NCI-H1105 (cell line): ENCODE measurements around the gene TBC1D19.
"Not testable (repeated sequence)": the region's sequence is repeated elsewhere in the genome, so short reads cannot be mapped to it uniquely, and the experiment has no call there.

Experiments used
- DNase-seq: peaks from one replicate; lab custom pipeline; 2025; lab: John Stamatoyannopoulos, UW

TBC1D19 gene, protein sequence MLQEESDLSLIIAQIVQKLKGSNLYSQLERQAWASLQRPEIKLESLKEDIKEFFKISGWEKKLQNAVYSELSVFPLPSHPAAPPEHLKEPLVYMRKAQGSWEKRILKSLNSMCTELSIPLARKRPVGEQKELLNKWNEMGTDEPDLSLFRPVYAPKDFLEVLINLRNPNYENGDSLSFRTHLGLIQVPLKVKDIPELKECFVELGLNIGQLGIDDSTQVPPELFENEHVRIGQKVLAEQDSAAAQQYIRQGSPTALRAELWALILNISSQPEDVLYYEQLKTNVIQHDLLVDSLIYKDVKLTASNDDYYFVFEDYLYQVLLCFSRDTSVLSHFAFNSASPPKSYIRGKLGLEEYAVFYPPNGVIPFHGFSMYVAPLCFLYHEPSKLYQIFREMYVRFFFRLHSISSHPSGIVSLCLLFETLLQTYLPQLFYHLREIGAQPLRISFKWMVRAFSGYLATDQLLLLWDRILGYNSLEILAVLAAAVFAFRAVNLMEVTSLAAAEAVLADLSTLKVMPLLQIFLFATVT

DNA sequence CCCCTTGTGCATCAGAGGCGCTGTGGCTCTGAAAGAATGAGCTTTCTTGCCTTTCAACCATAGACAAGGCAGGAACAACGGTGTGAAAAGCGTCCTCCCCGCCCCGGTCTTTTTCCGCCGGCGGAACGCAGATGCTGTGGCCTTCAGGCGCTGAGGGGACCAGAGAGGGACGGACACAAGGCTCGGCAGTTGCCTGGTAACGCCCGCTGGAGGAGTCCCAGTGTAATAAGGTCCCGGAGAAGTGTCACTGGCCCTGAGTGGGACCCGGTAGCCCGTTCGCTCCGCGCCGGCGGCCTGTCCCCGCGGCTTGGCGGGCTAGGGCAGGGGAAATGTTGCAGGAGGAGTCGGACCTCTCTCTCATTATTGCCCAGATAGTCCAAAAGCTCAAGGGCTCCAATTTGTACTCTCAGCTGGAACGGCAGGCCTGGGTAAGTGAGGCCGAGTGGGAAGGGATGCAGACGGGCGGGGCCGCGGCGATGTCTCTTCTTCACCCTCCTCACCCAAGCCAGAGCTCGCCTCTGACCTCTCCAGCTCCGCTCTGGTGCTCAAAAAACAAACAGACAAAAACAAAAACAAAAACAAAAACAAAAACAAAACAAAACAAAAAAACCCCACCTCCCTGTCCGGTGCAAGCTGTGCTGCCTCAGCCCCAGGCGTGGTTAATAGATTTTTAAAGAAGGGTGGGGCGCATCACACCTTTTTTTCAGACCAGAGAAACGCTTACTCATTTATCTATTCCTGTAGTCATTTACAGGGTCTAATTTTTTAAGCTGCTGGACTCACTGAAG is at the start of gene TBC1D19:
TBC1D19 (plus strand) TSS at position 220 of the 788 bp plus-strand sequence; CDS start at position 330, 110 bp downstream.
- peak; percentile 60 for DNase-seq

DNA sequence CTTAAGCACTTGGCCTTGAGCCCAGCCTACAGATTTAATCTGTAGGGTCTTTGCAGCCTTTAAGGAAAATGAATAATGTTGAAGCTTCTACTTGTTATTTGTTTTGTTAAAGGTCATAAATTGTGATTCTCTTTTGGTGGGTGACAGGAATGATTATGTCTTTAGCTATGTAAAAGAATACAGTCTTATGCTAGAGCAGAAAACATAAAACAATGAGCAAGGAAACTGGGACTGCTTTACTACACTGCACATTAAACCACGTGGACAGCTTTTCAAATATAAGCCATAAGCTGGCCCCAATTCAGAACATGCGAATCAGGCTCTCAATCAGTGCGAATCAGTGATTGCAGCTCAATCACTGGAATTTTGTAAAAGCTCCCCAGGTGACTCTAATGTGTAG is 40.9 kb upstream of the TBC1D19 start:
- DNase-seq, result no peak

DNA sequence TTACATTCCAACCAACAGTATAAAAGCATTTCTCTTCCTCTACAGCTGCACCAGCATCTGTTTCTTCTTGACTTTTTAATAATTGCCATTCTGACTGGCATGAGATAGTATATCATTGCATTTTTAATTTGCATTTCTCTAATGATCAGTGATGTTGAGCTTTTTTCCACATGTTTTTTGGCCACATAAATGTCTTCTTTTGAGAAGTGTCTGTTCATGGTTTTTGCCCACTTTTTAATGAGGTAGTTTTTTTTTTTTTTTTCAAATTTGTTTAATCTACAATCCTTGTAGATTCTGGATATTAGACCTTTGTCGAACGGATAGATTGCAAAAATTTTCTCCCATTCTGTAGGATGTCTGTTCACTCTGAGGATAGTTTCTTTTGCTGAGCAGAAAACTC is 39.5 kb upstream of the TBC1D19 start:
- no peak for DNase-seq

DNA sequence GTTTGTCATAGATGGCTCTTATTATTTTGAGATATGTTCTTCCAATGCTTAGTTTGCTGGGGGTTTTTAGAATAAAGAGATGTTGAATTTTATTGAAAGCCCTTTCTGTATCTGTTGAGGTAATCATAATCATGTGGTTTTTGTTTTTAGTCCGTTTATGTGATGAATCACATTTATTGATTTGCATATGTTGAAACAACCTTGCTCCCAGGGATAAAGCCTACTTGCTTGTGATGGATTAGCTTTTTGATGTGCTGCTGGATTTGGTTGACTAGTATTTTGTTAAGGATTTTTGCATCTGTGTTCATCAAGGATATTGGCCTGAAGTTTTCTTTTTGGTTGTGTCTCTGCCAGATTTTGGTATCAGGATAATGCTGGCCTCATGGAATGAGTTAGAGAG is 35.5 kb upstream of the TBC1D19 start:
- DNase-seq, result not testable (repeated sequence)

DNA sequence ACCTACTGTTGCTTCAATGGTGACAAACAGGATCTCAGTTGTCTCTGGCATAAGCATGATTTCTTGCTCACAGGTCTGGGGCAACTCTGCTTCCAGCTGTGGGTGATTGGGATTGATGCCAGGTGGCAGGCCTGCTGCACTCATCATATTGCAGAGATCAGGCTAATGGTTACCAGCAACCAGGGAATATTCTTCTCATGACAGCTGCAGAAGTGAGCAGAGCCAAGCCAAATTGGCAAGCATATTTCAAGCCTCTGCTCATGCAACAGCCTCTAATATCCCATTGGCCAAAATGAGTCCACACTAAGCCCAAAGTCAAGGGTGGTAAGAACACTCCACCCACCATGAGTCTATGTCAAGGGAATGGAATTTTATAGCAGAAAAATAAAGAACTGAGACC is 26.7 kb upstream of the TBC1D19 start:
- no peak for DNase-seq

DNA sequence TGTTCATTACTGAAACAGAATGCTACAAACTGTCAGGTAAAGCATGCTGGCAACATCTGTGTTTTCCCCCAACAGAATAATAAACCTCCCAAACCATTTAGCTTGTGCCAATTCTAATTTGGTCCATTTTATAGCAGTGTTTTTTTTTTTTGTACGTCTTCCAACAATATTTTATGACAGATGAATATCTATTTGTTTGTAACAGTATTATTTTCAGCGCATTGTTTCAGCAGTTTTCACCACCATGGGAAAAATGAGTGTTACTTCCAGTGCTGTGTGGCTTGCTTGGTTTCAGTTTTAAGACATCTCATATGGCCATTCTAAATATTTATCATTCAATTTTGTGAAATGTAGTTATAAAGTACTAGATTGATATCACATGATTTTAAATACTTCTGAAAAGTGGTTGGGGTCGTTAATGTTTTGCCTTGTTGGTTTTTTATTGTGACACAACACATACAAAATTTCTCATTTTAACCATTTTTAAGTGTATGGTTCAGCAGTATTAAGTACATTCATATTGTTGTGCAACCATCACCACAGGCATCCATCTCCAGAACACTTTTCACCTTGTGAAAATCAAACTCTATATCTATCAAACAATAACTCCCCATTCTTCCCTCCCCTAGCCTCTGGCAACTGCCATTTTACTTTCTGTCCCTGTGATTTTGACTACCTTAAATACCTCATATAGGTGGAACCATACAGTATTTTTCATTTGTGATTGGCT is 25.6 kb upstream of the TBC1D19 start:
- DNase-seq, result no peak

DNA sequence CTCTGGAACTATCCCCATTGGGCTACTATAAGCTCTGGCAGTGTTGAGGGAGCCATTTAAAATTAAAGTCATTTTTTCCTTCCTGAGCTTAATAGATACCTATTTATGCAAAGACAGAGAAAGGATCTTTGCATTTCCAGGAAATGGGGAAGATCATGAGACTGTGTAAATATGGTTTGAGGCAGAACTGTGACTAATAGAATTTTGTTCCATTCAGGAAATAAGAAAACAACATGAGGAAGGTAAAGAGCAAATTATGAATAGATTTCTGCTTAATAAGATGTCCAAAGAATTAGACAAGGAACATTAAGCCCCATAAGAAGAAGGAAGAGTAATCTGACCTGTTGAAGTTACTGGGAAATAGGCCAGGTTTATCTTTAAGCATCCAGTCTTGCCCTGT is 17.8 kb upstream of the TBC1D19 start:
- DNase-seq, result no peak

DNA sequence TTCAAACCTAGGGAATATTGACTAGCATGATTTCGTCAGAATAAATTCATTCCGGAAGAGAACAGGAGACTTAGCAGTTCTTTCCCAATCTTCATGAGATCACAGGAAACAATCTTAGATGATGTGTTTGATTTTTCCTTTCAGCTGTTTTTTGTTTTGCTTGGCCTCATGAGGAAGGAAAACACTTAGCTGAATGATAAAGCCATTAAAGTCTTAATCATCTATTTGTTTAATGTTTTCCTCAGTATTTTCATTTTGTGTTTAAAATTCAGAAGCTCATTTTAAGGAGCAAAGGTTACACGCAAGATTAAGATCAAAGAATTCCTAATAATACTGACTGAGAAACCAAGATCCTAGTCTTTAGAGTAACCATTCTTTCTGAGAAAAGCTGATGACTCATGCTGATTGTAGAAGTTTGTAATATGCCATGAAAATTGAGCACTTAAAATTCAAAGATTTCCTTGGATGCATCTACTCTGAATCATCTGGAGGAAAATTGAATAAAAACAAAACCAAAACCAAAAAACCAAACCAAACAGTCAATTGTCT is 15.4 kb upstream of the TBC1D19 start:
- DNase-seq, result no peak

DNA sequence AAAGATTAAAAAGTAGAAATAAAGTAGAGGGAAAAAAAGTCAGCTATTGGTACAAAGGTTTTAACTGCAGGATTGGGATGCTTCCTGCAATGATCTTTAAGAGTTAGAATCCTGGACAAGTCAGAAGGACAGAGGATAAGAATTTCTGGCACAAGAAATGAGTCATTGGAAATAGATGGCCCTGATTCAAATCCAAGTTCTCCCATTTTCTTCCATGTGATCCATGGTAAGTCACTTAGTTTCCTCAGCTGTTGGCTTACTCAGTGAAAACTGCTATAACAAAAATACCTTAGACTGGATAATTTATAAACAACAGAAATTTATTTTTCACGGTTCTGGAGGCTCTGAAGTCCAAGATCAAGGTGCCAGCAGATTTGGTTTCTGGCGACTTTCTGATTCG is 13.3 kb upstream of the TBC1D19 start:
- no peak for DNase-seq

DNA sequence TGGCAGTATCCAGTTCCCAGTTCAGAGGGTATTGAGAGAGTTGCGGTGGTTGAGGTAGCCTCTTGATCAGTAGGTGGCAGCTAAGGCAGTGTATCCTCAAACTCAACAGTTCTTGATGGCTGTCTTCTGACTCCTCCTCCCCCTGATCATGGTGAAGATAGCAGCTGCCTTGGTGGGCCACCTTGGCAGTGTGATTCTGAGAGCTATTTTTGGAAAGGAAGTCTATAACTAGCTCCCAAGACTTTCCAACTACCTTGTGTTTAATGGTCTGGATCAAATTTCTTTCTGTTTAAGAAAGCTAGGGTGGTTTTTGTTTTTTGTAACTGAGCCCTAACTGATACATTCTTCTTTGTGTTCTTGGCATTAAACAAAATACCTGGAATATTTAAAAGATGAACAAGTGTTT is 10.5 kb upstream of the TBC1D19 start:
- no peak for DNase-seq

DNA sequence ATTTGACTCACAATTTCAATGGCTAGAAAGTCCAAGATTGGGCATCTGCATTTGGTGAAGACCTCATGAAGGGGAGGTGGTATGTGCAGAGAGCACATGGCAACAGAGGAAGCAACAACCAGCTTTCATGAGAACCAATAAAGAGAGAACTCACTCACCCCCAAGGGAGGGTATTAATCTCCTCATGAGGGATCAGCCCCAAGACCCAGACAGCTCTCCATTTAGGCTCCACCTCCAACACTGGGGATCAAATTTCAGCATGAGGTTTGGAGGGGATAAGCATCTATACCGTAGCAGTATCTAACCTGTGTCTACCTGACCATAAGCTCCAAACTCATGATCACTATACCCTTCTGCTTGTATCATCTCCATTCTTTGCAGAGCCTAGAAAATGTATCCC is 9.3 kb upstream of the TBC1D19 start:
- DNase-seq, result no peak

DNA sequence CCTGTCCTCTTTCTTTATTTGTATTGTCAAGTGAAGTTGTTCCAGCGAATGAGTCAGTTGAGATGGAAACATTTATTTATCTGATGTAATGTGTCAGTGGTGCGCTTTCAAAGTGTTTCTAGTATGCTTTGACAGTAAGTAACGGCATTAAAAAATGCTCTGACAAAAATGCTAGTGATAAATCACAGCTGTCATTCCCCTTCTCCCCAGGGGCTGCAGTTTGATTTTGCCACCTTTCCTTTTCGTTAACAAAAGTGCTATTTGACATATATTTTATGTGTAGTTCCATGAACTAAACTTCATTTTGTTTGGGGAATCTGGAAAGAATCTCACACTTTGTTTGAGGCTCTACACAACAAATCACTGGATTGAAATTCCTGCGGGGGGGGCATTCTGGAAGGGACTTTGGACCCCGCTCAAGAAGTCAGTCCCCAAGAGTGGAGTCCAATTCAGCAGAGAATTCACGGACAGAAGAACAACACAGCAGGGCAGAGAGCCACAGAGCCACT is 7.6 kb upstream of the TBC1D19 start:
- no peak for DNase-seq

DNA sequence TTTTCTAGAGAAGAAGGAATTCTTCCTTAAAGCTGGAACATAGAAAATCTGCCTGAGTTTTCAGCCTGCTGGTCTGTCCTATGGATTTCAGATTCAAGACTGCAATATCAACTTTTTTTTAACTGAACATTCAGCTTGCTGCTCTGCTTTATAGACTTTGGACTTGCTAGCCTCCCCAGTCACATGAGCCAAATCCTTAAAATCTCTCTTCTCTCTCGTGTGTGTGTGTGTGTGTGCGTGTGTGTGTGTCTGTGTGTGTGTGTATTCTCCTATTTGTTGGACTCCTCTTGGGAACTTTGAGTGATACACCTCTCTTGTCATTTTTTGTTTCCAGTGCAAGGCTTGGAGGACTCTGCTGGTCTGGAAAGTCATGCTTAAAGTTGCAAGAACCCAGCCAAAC is 6.8 kb upstream of the TBC1D19 start:
- no peak for DNase-seq

DNA sequence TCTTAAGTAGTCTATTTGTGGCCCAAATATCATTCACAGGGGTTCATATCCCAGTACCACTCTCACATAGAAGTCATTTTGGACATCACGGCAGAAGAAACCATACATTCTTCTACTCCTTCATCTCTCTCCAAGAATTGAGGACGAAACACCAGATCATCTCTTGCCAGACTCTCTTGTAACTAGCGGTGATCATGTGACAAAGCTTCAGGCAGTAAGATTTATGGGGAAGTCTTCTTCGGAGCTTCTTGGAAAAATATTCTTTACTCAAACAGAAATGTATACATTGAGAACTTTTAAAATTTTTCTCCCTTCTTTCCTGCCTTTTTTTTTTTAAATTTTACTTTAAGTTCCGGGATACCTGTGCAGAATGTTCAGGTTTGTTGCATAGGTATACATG is 4.7 kb upstream of the TBC1D19 start:
- no peak for DNase-seq

DNA sequence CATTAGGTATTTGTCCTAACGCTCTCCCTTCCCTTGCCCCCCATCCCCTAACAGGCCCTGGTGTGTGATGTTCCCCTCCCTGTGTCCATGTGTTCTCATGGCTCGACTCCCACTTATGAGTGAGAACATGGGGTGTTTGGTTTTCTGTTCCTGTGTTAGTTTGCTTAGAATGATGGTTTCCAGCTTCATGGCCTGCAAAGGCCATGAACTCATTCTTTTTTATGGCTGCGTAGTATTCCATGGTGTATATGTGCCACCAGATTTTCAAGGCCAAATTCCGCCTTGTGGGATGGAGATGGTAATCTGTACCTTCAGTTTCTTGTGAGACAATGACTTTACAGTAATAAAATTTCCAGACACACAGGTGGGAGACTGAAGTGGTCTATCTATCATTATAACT is 2.5 kb upstream of the TBC1D19 start:
- DNase-seq, result not testable (repeated sequence)

DNA sequence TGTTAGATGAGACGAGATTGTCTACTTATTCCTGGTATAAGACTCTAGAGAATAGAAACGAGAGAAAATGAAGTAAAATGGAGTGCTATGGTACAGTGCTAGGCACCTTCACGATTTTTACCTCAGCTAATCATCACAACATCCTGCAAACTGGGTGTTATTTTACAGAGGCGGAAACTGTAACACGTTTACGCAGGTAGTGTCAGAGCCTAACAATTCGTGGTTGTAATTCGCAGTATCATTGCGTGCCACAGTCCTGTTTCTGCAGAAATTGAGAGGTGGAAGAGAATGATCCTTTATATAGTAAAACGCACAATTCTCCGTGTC is 383 bp upstream of the TBC1D19 start:
- no peak for DNase-seq

DNA sequence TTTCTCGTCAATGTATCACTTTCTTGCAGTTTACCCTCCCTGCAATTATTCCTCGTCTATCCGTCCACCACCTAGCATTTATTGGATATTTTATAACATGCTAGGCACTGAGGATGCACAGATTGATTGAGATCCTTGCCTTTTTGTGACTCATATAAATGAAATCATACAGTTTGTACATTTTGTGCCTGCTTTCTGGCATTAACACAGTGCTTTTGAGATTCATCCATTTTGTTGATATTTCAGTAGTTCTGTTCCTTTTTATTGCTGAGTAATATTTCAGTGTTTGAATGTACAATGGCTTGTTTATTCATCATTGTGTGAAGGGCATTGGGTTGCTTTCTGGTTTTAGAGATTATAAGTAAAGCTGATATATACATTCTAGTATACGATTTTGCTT is 841 bp downstream of the TBC1D19 start:
- no peak for DNase-seq

DNA sequence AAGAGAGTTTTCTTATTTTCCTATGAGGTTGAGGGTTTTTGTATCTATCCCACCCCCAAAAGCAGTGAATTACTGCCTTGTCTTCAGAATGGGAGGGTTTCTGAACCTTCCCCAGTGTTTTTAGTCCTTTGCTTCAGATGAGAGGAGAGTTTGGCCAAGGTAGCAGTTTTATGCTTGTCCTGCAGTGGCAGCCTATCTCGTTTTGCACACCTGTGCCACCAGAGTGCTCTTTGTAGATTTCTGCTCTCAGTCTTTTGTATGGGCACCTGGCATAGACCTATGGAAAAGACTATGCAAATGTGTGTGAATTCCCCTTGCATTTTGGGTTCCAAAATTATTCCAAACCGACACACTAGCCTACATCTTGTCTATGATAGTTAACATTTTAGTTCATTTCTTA is 5.8 kb downstream of the TBC1D19 start:
- DNase-seq, result no peak

DNA sequence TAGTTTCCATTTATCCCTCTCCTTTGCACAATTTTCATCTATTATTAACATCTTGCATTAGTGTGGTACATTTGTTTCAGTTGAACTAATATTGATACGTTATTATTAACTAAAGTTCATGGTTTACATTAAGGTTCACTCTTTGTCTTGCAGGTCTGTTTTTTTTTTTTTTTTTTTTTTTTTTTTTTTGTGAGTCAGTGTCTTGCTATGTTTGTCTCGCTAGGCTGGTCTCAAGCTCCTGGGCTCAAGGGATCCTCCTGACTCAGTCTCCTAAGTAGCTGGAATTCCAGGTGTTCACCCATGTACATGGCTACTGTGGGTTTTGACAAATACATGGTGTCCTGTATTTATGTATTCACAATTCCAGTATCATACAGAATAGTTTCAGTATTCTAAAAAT is 6.8 kb downstream of the TBC1D19 start:
- DNase-seq, result no peak

DNA sequence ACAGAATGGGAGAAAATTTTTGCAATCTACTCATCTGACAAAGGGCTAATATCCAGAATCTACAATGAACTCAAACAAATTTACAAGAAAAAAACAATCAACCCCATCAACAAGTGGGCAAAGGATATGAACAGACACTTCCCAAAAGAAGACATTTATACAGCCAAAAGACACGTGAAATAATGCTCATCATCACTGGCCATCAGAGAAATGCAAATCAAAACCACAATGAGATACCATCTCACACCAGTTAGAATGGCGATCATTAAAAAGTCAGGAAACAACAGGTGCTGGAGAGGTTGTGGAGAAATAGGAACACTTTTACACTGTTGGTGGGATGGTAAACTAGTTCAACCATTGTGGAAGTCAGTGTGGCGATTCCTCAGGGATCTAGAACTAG is 9.7 kb downstream of the TBC1D19 start:
- DNase-seq, result not testable (repeated sequence)

DNA sequence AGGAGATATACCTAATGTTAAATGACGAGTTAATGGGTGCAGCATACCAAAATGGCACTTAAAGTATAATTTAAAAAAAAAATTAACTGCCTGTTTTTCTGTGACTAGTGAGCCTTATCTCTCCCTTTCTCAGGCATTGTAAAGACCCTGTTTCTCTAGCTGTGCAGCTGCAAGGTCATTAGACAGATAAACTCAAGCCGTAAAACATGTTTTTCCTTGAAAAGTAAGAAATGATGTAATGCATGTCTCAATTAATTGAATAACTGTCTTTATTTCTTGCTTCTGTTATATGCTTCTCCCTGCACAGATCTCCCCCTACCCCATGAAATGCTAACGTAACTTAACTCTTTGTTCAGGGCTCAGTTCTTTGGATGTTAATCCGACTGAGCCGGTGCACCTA is 10.5 kb downstream of the TBC1D19 start:
- DNase-seq, result no peak

DNA sequence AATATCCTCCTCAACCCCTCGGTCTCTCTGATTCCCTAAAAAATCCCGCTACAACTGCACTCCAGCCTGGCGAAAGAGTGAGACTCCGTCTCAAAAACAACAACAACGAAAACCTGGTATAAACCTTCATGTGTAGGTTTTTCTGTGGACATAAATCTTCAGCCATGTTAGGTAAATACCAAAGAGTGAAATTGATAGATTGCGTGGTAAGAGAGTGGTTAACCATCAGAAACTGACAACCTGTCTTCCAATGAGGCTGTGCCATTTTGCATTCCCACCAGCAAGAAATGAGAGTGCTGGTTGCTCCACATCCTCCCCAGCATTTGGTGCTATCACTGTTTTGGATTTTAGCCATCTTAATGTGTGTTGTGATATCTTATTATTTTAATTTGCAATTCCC is 10.9 kb downstream of the TBC1D19 start:
- DNase-seq, result no peak
